HG02943 (cell line): Measurements from ENCODE around the gene TEX14.
"Not testable (repeated sequence)": the region's sequence is repeated elsewhere in the genome, so short reads cannot be mapped to it uniquely, and the experiment has no call there.

ENCODE experiments used
- ATAC-seq: cut with Tn5 transposase; IDR thresholded peaks from one replicate; pipeline ENCODE4 v1.9.1; 2021; ENCODE audit warnings: mild to moderate bottlenecking, low read depth, moderate library complexity; ENCODE audit not compliant: unreplicated experiment

The TEX14 gene

DNA sequence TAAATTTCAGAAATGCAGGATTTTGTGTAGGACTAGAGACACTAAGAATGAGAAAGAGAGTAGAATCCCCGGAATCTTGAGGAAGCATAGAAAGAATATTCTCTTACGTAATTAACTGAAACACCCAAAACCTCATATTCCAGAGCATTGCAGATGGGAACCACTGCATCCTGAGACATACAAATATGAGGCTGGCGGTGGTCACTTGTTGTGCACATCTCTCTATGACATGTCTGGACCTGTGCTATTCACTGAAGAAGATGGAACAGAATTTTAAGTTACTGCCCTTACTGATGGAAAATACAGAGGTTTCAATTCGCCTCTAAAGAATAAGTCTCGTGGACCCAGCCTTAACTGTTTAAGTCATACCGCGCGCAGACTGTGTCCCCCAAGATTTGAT is 1.4 kb upstream of the TEX14 start:
- ATAC-seq: no peak

DNA sequence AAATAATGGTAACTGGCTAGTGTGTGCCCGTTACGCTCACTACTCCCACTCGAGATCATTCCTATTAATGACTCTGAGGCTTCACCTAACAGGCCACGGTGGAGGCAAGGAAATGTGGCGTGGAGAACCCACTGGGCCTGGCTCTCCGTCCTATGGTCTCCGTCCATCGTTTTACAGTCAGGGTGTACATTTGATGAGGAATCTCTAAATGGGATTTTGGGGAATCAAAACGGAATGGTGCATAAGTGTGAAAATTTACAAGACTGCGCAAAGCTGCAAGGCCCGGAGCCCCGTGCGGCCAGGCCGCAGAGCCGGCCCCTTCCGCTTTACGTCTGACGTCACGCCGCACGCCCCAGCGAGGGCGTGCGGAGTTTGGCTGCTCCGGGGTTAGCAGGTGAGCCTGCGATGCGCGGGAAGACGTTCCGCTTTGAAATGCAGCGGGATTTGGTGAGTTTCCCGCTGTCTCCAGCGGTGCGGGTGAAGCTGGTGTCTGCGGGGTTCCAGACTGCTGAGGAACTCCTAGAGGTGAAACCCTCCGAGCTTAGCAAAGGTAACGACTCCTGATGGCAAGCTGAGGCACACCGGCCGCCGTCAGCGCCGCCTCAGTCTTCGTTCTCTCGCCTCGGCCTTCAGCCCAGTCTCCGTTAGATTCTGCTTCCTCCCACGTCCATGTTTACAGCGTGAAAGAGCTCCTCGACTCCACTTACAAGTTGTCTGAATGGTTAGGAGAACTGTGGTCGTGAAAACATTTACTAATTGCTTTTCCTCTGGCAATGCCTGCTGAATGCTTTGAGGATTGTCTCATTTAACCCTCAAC is 602 bp upstream of the TEX14 start, which contains the start of gene RAD51C:
Gene RAD51C (plus strand): TSS at position 364 of the 817 bp plus-strand sequence. CDS start 42 bp downstream, at position 406.
- peak; percentile 94 for ATAC-seq

DNA sequence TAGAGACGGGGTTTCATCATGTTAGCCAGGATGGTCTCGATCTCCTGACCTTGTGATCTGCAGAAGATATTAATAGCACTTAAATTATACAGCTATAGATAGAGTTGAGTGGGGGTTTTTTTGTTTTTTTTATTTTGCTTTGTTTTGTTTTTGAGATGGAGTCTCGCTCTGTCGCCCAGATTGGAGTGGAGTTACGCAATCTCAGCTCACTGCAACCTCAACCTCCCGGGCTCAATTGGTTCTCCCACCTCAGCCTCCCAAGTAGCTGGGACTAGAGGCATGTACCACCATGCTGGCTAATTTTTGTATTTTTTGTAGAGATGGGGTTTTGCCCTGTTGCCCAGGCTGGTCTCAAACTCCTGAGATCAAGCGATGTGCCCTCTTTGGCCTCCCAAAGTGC is 1.8 kb downstream of the TEX14 start:
- not testable (repeated sequence) for ATAC-seq

DNA sequence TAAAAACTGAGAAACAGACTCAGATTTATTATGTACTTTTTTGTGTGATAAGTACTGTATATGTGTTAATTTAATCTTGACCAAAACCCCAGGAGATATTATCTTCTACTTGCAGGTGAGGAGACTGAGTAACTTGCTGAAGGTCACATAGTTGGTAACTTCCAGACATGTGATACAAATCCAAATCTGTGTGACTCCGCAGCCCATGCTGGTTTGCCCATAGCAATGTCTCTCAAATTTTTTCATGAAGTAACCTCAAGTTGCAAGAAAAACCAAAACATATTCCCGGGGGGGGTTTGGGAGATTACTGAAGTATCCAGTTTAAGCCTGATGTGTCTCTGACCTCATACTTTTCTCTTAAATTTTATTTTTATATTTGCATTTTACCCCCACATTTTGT is 3.3 kb downstream of the TEX14 start:
- no peak for ATAC-seq

DNA sequence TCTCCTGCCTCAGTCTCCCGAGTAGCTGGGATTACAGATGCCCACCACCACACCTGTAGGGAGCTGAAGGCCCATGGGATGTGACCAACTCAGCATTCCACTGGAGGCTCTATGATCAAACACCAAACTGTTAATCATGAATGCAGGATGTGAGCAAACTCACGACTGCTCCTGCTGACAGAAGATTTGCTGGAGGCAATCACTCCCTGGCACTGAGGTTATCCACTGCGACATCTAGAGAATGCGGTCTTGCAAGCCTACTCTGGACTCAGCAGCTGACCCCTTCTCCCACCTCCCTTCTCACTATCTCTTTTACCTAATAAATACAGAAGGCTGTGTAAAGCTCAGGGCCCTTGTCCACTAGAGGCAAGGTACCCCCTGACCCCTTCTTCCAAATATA is 4.9 kb downstream of the TEX14 start:
- ATAC-seq: no peak

DNA sequence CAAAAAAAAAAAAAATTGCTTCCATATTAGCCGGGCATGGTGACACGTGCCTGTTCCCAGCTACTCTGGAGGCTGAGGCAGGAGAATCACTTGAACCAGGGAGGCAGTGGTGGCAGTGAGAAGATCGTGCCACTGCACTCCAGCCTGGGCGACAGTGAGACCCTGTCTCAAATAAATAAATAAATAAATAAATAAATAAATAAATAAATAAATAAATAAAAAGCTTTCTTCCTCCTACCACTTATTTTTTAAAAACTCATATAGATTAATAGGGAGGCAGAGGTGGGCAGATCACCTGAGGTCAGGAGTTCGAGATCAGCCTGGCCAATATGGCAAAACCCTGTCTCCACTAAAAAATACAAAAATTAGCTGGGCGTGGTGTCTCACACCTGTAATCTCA is 7.4 kb downstream of the TEX14 start:
- not testable (repeated sequence) for ATAC-seq

DNA sequence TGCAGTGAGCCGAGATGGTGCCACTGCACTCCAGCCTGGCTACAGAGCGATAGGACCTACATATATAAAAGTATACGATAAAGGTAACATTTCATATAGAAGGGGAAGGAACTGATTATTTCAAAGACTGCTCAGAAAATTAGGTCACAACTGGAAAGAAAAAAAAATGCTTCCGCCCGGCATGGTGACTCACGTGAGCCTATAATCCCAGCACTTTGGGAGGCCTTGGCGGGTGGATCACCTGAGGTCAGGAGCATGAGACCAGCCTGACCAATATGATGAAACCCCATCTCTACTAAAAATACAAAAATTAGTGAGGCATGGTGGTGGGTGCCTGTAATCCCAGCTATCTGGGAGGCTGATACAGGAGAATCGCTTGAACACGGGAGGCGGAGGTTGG is 7.8 kb downstream of the TEX14 start:
- ATAC-seq: no peak

DNA sequence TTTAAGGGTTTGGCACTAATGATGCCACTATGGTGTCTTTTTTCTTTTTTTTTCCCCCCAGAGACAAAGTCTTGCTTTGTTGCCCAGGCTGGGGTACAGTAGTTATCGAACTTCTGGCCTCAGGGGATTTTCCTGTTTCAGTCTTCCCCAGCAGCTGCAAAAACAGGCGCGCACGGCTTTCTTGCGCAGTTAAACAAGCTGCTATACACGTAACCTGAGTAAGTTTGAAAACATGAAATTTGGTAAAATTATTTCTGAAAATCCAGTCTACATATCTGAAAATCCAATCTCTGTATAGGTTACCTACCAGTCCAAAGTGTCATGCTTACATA is 11.8 kb downstream of the TEX14 start:
- no peak for ATAC-seq

DNA sequence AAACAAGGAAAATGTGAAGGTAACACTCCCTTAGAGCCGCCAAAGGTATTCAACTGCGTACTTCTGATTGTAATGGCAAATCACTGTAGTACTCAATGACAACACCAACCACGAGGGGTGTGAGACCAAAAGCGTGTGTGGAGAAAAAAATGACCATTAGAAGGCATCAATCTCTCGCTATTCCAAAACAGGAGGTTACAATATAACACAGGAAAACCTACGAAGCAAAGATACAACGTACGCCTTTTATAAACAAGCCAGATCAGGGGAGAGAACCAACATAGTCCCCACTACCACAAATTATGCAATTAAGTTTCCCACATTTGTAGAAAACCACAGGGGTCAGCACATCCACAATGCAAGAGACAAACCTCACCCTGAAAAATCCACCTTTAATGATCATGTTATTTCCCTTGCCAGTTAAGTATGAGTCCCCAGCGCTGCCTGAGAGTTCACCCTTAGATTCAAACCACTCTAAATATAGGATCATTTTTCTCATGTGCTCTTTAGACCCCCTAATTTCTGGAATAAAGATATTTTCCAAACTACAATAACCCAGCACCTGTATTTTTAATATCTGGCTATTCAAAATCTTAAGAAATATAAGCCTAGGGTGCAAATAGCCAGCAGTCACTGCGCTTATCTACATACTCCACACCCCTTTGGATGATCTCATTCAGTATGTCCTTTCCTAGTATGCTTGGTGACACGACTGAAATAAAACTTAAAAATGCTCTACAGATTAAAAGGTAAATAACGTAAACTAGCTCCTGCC is 12.4 kb downstream of the TEX14 start:
- no peak for ATAC-seq

DNA sequence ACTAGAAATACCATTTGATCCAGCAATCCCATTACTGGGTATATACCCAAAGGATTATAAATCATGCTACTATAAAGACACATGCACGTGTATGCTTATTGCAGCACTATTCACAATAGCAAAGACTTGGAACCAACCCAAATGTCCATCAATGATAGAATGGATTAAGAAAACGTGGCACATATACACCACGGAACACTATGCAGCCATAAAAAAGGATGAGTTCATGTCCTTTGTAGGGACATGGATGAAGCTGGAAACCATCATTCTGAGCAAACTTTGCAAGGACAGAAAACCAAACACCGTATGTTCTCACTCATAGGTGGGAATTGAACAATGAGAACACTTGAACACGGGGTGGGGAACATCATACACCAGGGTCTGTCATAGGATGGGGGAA is 13.6 kb downstream of the TEX14 start:
- ATAC-seq: not testable (repeated sequence)

DNA sequence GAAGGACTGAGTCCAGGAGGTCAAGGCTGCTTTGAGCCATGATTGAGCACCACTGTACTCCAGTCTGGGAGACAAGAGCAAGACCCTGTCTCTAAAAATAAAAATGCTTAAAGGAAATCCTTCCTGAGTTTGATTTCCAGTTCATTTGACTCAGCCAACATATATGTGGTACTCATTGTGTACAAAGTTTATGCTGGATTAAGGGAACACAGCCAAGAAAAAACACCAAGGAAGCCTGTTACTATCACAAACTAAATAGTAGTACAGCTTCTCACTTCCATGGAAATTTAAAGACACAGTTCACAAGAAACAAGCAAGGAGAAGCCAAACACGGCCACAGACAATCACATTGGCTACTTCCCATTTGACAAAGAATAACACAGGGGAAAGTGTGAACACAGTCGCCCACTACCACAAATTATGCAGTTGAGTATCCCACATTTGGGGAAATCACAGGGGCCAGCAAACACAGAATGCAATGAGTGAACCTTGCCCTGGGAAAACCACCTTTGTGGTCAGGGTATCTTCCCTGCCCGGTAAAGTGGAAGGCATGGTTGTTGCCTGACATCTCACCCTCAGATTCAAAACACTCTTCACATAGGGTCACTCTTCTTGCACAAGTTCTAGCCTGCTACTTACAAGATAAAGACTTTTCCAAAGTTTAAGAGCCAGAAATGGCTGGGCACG is 14.5 kb downstream of the TEX14 start:
- no peak for ATAC-seq

DNA sequence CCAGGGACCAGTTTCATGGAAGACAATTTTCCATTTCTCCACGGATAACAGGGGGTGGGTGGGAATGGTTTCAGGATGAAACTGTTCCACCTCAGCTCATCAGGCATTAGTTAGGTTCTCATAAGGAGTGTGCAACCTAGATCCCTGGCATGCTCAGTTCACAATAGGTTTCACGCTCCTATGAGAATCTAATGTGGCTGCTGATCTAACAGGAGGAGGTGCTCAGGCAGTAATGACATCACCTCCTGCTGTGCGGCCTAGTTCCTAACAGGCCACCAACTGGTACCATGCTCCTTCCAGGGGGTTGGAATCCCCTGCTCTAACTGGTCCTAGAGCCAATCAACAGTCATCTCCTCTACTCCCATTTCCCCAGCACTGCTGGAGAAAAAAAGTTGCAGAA is 19.9 kb downstream of the TEX14 start:
- ATAC-seq: no peak

DNA sequence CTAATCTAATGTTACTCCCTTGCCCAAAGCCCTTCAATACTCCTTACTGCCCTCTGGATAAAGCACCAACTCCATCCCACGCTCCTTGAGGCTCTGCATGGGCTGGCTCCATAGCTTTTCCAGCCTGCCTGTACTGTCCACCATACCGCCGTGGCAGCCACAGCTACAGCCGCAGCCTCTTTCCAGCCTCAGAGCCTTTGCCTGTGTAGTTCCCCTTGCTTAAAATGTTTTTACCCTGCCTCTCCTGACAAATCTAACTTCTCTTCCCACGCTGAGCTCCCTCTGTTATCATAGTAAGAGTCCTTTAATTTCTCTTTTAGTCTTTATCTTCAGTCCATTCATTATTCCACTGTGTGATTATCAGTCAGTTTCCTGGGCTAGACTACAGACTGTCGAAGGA is 22.0 kb downstream of the TEX14 start:
- no peak for ATAC-seq

DNA sequence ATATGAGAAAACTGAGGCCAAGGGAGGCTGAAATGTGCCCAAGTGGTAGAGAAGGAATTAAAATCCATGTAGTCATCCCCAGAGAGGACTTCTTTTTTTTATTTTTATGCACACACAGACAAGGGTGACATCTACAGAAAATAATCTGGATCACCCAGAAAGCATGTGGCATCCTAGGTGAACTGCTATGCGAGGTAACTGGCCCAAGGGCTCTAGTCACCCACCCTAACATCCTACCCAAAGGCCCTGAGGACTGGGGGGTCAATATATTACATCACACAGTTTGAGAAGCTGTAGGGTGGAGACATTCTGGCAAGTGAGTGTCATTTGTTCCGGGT is 23.3 kb downstream of the TEX14 start:
- ATAC-seq: no peak

DNA sequence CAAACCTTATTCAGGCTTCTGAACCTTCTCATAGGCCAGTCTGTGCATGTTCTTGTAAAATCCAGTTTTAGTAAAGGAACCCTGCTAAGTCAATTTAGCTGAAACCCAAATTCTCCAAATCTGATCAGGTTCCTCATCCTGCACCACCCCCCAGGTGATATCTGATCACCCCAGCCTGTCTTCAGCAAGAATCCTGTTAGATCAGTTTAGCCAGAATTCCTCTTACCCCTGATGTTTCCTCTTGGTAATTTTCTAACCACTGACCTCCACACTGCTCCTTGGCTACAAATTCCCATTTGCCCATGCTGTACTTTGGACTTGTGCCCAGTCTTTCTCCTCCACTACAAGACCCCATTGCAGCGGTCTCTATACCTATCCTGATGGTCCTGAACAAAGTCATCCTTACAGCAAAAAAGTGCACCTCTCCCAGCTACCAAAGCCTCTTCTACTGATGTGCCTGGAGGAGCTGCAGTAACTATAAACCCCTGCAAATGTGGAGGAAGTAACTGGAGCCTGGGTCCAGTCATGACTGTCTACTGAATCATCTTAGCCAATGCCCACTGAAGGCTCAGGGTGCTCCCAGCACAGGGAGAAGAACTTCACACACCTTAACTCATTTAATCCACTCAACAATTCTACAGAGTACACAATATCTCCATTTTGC is 23.8 kb downstream of the TEX14 start:
- no peak for ATAC-seq

DNA sequence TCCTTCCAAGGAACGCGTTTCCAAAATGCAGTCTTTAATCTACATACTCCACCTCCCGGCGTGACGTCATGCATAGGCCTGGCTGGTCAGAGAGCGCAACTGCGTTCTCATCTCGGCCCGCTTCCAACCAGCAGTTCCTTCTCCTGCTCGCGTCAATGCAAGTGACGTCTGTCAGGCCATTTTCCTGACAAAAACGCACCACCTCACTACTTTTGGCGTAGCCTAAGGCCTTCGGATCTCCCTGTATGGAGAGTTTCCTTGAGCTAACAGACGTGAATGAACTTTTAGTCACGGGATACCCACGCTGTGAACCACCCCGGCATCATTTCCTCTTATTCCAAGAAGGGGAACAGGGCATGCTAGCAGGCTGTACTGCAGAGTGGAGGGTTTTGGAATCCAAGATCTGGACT is 25.0 kb downstream of the TEX14 start:
- ATAC-seq: no peak

DNA sequence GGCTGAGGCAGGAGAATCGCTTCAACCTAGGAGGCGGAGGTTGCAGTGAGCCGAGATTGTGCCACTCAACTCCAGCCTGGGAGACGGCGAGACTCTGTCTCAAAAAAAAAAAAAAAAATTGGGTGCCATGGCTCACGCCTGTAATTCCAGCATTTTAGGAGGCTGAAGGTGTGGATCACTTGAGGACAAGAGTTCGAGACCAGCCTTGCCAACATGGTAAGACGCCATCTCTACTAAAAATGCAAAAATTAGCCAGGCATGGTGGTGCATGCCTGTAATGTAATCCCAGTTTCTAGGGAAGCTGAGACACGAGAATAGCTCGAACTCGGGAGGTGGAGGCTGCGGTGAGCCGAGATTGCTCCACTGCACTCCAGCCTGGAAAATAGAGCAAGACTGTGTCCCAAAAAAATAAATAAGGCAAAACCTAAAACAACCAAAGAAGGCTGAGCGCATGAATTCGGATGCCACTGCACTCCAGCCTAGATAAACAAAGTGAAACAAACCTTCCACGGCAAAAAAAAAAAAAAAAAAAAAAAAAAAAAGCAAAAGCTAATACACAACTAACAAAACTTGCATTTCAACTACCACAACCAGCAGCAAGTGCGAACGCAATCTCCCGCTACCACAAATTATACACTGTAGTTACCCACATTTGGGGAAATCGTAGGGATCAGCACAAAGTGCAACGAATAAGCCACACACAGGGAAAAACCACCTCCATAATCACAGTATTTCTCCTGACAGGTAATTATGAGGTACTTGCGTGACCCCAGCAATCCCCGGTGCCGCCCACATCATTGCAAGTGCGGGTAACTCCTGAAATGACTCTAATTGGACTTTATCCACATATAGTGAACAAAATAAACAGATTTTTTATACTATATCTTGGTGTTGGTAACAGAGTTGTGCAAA is 25.6 kb downstream of the TEX14 start:
- no peak for ATAC-seq

DNA sequence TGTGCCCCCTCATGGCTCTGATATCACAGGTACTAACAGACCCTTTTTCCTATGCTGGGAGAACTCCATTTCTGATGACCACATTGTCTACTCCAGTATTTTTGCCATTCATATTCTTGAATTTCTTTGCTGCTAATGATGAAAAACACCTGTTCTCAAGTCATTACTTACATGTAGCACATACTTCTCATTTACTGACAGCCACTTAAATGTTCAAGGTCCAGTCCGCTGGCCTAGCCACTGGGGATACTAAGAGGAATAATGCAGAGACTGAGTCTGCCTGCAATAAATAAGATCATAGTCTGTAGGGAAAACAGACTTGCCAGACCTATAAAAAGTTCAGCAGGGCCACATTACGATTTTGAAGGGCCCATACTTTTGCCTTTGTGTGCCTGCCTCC is 27.5 kb downstream of the TEX14 start:
- ATAC-seq: no peak

DNA sequence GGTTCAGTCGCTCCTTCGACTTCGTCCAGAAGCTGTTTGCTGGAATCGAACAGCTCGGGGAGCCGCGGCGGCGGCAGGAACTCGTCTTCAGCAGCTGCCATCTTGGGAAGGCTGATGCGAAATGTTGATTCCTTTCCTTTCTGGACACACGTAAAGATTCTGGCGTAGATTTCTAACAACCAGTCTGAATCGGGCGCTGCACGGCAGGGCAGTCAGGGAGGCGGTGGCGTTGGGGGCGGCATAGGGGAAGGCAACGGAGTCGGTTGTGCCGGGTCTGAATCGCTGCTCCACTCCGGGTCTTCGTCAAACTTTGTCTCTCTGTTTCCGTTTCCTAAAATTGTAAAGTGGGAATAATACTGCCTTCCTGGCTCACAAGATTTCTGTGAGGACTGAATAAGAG is 30.3 kb downstream of the TEX14 start:
- no peak for ATAC-seq

DNA sequence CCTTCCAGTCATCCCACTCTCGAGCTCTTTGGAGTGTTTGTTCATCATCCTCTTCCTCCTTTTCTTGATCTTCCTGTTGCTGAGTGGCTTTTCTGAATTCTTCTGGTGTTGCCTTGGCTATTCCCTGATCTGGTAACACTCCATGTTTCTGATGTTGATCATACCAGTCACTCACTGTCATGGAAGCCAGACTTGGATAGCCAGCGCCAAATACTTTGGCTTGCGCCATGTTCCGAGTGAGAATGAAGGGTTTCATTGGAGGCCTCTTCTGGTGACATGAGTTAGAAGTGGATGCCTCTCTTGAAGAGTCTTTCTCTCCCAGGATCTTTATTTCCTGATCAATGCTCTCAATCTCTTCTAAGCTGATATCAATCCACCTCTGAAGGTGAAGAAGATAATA is 31.2 kb downstream of the TEX14 start:
- no peak for ATAC-seq
